ENCODE data around the gene MORN1.

The MORN1 gene

GRCh38 chr1:2404890-2405511 lies 13.6 kb upstream of the MORN1 start:
- TF ChIP-seq CTCF (IDR thresholded peaks at IDR 0.05; ENCODE audit: low read depth, low read length, missing control alignments) = no peak
- Histone ChIP-seq H3K4me3 (ENCODE audit: low read depth, low read length) (no peak overlapping the region), H3K27me3 (replicated peaks) (no peaks in the 10 kb centered on the region), H3K27ac (peak overlapping the region; percentile 34), H3K36me3 (replicated peaks) (peaks cover 48% of the 10 kb centered on the region)
- in situ Hi-C loops (cut with HindIII; ENCODE audit: low pct_ligation_motif_present, low sequenced_read_pairs) = loop anchor here (25.0 kb wide), 1 partner anchor 107 kb away; no protein-coding TSS in a partner anchor
- peak; percentile 33 for DNase-seq

GRCh38 chr1:2404142-2404889 lies 13.0 kb upstream of the MORN1 start:
- no peak for DNase-seq
- no peak for TF ChIP-seq CTCF (IDR thresholded peaks at IDR 0.05; ENCODE audit: low read depth, low read length, missing control alignments)
- Histone ChIP-seq H3K36me3 (replicated peaks) (peaks cover 53% of the 10 kb centered on the region), H3K27me3 (replicated peaks) (no peaks in the 10 kb centered on the region), H3K27ac (no peak overlapping the region), H3K4me3 (ENCODE audit: low read depth, low read length) (no peak overlapping the region)
- in situ Hi-C loops (cut with HindIII; ENCODE audit: low pct_ligation_motif_present, low sequenced_read_pairs) = loop anchor here (25.0 kb wide), 1 partner anchor 108 kb away; no protein-coding TSS in a partner anchor

- no peak for TF ChIP-seq CTCF (IDR thresholded peaks at IDR 0.05; ENCODE audit: low read depth, low read length, missing control alignments)
- H3K4me3 ChIP-seq (ENCODE audit: low read depth, low read length) = no peak overlapping the region
- in situ Hi-C loops (cut with HindIII; ENCODE audit: low pct_ligation_motif_present, low sequenced_read_pairs) = loop anchor here (25.0 kb wide), 1 partner anchor 109 kb away; no protein-coding TSS in a partner anchor
- no peaks in the 10 kb centered on the region for H3K27me3 ChIP-seq (replicated peaks)
- no peak for DNase-seq
- peaks cover 63% of the 10 kb centered on the region for H3K36me3 ChIP-seq (replicated peaks)
- H3K27ac ChIP-seq = no peak overlapping the region
Observed at GRCh38 chr1:2403273-2403672, 11.9 kb upstream of the MORN1 start.

- DNase-seq = no peak
- no peaks in the 10 kb centered on the region for H3K27me3 ChIP-seq (replicated peaks)
- in situ Hi-C loops (cut with HindIII; ENCODE audit: low pct_ligation_motif_present, low sequenced_read_pairs) = loop anchor here (25.0 kb wide), 1 partner anchor 110 kb away; no protein-coding TSS in a partner anchor
- H3K36me3 ChIP-seq (replicated peaks) = peaks cover 71% of the 10 kb centered on the region
- no peak overlapping the region for H3K27ac ChIP-seq
- no peak for TF ChIP-seq CTCF (IDR thresholded peaks at IDR 0.05; ENCODE audit: low read depth, low read length, missing control alignments)
- no peak overlapping the region for H3K4me3 ChIP-seq (ENCODE audit: low read depth, low read length)
Observed at GRCh38 chr1:2402420-2402819, 11.1 kb upstream of the MORN1 start.

- in situ Hi-C loops (cut with HindIII; ENCODE audit: low pct_ligation_motif_present, low sequenced_read_pairs) = loop anchor here (25.0 kb wide), 1 partner anchor 111 kb away; no protein-coding TSS in a partner anchor
- H3K27ac ChIP-seq = no peak overlapping the region
- no peak for TF ChIP-seq CTCF (IDR thresholded peaks at IDR 0.05; ENCODE audit: low read depth, low read length, missing control alignments)
- DNase-seq = no peak
- H3K36me3 ChIP-seq (replicated peaks) = peaks cover 82% of the 10 kb centered on the region
- no peaks in the 10 kb centered on the region for H3K27me3 ChIP-seq (replicated peaks)
- no peak overlapping the region for H3K4me3 ChIP-seq (ENCODE audit: low read depth, low read length)
Observed at GRCh38 chr1:2400950-2401649, 9.7 kb upstream of the MORN1 start.
